Stimulated activated CD4-positive, alpha-beta T cell treated with anti-CD3 and anti-CD28 coated beads, Interleukin-1b, Interleukin-23, amount 100 ng/mL, for 1 hour (primary cell): Measurements from ENCODE around the gene SRCIN1.
A peak's percentile ranks its signal among the peaks of the same experiment; 100 is the strongest.

ENCODE experiments used
- DNase-seq, 2 donors: peaks; one replicate each; pipeline ENCODE4 v3.0.0-alpha.2; 2020; ENCODE audit warnings: low read depth in 2 of 2

SRCIN1 gene

DNA sequence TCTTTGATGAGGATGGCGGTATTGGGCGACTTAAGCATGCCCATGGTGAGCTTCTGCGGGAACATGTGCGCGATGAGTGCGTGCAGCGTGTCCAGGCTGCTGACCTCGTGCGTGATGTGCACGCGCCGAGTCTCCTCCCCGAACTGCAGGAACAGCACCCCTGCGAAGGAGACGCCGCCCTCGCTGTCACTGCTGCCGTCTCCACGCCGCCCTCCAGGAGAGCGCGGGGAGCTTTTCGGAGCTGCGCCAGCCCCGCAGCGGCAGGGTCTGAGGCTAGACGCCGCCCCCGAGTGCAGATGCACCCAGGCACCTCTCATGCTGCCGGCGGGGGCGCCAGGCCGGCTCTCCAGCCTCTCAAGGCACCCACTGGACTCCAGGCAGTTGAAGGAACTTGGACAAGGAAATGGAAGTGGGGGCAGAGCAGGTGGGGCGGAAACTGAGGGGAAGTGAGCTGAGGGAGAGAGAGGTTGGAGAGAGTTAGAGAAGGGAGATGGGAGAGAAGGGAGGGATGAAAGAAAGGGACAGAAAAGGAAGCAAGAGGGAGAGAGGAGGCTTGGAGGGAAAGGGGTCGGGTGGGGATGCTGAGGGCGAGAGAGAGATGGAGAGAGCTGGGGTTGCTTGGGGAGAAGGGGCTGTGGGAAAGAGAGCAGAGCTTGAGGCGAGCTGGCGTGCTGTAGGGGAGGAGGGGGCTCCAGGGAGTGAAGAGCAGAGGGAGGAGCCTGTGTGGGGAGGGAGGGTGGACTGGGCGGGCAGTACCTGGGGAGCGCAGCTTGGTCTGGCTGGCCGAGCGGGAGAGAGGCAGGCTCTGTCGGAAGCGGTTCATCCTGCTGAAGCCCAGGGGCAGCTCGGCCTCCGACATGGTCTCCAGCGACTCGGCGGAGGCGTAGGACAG lies 42.1 kb downstream of the SRCIN1 start:
- no peak for DNase-seq

DNA sequence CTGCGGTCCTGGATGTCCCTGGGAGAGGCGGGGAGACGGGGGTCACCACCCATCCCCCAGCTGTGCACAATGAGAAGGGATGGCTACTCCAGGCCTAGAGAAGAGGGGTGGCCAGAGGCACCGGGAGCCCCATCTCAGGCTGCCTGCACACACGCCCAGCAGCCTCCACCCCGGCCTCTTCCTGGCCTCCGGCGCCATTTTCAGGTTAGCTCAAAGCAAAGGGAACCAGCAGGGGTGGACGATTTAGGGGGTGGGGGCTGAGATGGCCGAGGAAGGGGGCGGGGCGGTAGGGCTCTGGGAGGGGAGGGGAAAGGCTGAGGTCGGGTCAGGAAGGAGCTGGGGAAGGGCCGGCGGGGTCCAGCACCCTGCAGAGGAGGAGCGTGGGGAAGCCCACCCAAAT lies 42.8 kb downstream of the SRCIN1 start:
- no peak for DNase-seq

DNA sequence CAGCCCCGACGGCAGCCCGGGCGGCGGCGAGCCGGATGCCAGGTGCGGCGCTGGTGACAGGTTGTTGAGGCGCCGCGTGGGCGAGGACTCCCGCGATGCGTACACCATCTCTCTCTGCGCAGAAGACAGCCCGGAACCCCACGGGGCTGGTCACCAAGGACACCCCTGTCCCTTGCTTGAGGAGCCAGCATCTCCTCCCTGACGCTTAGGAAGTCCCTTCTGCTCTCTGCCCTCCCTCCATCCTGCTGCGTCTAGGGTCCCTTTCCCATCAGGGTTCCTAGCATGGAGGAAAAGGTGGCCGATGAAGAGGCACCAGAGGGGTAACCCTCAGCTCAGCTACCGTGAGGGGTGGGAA lies 43.6 kb downstream of the SRCIN1 start:
- no peak for DNase-seq

DNA sequence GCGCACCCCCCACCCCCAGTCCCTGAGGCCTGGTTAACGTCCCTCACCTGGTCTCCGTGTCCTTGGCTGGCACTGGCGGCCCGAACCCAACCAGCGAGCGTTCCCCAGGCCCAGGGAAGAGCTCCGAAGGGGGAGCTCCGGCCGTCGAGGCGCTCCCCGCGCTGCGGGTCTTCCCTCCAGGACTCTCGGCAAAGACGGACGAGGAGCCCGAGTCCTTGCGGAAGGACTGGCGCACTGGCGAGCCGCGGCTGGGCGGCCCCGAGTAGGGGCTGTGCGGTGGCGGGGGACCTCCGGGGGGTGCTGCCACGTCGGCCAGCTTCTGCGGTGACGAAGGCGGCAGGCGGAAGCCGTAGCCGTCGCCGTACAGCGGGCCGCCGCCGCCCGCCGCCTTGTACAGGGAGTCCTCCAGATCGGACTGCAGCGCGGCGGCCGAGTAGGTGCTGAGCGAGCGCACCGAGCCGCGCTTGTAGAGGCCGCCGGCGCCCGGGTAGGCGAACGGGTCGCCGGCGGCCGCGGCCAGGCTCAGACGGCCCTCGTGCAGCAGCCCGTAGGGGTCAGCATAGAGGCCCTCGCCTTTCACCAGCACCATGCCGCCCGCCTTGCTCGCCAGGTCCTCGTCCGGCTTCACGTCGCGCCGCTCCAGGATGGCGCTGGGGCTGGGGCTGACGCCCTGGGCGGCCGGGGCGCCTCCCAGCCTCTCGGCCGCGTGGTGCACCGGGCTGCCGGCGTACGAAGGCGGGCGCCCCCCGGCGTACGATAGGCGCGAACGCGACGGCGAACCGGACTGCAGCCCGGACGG lies 44.1 kb downstream of the SRCIN1 start:
- no peak for DNase-seq

GRCh38 chr17:38560503-38561318 lies 45.0 kb downstream of the SRCIN1 start:
- no peak for DNase-seq

DNA sequence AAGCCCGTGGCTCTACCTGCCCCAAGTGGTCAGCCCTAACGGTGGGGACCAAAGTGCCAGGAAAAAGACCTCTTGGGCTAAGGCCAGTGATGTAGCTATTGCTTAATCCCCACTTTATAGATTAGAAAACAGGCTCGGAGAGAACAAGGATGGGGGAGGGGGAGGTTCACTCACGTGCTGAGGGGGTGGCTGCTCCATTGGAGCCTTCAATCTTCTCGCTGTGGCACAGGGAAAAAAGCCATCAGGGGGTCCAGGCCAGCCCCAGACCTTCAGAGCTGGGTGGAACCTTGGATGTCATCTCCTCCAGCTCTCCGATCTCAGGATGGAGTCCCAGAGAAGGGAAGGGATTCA lies 45.9 kb downstream of the SRCIN1 start:
- DNase-seq, result no peak

DNA sequence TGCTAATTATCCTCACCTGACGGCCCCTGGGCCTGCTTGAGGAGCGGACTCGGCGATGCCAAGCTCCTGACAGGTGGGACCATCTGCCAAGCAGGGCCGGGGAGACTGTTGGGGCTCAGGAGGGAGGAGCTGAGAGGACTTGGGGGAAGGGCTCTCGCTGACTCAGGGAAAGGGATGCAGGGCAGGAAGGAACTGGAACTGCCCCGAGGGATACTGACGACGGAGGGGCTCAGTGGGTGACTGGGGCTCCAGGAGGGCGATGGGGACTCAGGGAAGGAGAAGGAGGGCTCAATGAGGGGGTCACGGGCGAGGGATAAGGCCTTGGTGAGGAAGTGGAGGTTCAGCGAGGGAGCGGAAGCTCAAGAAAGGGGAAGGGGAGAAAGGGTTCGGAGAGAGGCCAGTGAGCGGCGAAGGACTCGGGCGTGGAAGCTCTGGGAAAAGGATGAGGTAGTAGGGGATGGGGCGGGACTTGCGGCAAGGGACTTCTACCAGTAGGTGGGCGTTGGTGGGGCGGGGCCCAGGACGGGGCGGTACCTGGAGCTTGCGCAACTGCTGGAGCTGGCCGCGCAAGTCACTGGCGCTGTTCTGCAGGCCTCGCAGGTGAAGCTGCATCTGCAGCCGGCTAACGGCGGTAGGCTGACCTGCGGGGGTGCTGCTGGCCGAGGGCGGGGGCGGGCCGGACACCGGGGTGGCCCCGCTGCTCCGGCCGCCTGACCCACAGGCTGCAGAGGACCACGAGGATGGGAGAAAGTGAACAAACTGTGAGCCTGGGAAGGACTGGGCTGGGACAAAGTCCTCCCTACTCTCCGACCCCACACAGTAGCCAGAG lies 46.5 kb downstream of the SRCIN1 start:
- DNase-seq, result peak; percentile 68 to 88

GRCh38 chr17:38558728-38559050 lies 47.1 kb downstream of the SRCIN1 start:
- no peak for DNase-seq

GRCh38 chr17:38557836-38558727 lies 47.7 kb downstream of the SRCIN1 start:
- DNase-seq, result peak; percentile 82 to 83

DNA sequence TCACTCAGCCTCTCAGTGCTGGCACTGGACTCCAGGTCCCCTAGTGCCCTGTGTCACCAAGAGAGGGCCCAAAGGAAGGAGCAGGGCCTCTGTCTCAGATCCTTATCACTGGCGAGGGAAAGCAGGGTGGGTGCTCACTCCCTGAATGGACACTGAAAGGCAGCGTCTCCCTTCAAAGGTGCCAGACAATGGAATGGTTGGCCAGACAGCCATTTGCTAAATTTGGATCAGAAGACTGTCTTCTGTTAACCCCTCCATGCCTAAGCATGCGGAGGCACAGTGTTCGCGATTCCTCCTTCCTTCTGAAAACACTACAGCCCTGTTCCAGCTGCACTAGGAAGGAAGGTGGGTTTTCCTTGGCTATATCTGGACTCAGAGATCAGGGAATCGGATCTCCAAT lies 48.4 kb downstream of the SRCIN1 start:
- no peak for DNase-seq

DNA sequence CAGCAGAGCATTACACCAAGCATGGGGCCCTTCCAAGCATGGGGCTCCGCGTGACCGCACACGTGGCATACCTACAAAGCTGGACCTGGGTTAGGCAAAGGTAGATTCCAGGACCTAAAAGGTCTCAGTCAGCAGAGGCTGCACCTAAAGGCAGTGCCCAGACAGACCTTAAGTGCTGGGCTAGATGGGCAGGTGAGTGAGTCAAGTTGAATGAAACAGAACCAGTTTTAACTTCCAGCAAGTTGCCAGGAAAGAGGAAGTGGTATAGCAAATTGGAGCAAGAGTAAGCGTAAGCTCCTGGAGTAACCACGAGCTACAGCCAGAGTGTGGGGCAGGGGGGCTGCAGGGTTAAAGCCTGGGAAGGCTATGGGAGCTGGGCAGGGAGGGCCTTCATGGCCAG lies 49.5 kb downstream of the SRCIN1 start:
- DNase-seq, result no peak

GRCh38 chr17:38554430-38555350 lies 51.1 kb downstream of the SRCIN1 start:
- no peak for DNase-seq

DNA sequence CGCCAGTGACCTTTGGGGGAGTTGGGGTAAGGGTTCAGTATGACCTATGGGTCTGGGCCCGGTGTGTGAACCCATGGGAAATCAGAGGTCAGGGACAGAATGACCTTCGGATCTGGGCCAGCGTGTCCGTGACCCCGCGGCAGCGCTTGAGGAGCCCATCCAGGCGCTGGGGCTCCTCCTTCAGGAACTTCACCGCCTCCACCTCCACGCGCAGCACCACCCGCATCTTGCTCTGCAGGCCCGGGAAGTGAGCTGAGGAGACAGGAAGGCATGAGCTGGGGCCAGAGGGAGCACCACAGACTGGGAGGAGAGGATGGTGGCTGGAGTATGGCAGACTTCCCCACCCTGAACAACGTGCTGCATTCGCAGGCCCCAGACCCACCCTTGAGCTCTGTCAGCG lies 53.4 kb downstream of the SRCIN1 start:
- no peak for DNase-seq

DNA sequence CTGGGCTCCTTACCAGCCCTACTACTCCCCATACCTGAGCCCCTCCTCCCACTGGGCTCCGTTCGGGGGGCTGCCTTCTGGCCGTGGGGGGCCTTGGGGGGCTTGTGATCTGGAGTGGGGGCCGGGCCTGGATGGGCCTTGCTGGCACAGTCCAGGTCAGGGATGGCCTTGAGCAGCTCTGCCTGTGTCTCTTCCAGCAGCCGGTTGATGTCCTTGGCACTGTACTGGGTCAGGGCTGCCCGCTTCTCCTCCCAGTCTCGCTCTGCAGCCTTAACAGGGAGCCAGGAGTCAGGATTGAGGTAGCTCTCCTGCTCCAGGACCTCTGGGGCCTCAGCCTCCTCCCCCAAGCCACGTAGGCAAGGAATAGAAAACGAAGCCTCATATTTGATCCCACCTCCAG lies 54.6 kb downstream of the SRCIN1 start:
- DNase-seq, result no peak

DNA sequence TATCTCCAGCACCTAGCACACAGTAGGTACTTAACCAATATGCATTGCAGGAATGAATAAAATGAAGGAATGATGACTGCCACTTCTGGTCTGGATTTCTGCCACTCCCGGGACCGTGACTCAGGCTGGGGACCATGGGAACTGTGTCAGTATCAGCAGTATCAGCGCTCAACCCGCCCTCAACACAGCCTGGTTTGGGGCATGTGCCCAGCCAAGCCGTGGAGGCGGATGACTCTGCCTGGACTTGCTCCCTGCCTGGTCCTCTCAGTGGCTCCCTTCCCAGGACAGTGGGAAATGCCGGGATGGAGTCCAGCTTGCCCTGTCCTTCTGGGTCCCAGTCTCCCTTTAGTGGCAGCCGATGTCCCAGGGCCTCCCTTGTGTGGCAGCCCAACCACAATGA lies 55.1 kb downstream of the SRCIN1 start:
- DNase-seq, result no peak

DNA sequence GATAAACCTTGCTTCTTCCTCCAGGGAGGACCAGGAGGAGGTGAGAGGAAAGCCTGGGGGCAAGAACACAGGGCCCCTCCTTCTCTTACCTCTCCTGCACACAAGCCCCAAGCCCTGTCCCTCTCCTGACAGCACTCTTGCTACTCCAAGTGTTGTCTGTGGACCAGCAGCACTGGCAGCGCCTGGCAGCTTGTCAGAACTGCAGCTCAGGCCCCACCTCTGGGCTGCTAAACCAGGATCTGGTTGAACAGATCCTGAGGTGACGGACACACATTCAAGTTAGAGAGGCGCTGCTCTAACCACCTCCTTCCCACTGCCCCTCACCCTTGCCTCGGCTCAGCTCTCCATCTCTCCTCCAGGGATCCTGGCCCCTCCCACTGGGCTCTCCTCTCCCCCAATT lies 56.5 kb downstream of the SRCIN1 start:
- DNase-seq, result no peak

DNA sequence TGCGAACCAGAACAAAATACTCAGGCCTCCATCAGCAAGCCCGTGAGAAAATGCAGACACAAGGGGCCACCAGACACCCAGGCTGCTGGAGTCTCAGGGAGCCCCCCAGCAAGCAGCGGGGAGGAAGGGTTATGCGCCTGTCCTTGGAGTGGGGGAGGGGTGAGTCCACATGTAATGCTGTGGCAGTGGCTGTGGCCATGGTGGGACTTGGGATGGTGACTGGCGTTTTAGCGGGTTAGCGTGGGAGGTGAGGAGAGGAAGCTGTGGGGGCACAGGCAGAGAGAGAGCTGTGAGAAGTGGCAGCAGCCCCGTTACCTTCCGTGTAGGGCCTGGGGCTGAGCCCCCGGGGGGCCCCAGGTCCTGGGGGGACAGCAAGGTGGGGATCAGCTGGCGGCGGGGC lies 58.3 kb downstream of the SRCIN1 start:
- DNase-seq, result no peak

GRCh38 chr17:38546396-38546795 lies 59.4 kb downstream of the SRCIN1 start:
- DNase-seq, result no peak

DNA sequence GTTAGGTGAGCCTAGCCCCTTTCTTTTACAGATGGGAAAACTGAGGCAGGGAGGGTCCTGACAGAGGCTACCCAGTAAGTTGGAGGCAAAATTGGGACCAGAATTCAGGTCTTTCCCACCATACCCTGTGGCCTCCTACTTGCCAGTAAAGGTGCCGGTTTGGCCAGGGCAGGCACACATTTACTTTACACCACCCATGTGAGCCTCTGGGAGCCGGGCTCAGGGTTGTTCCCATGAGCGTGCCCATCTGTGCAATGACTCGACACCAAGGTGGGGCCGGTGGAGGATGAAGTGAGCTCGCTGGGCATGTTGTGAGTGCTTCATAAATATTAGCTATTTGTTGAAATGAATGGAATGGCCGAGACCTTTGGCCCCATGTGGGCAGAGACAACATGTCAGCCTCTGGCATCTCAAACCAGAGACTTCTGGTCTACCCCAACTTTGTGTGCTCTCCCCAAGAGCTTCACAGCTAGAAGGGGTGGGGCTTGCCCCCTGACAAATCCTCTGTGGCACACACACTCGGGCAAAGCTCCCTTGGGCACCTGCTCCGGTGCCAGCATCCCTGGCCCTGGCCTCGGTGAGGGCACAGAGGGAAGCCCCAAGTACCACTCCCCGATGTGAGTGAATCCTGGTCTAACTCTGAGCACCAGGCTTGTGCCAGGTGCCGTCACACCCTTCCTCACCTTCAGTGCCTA lies 60.1 kb downstream of the SRCIN1 start:
- no peak for DNase-seq
